ENCODE measurements around the gene WNK2. TPM values are rescaled to one million over a fixed set of nuclear protein-coding genes. Genes with fewer than 3 reads are reported as not detected.

Gene WNK2
- total RNA-seq, 2 experiments from 2014 or later = 0.05 TPM; not detected in 1

- Mint-ChIP-seq H3K27ac (no peak overlapping the region), H3K4me1 (peaks cover 5% of the 10 kb centered on the region), H3K4me3 (no peak overlapping the region), H3K27me3 (no peaks in the 10 kb centered on the region), H3K9me3 (peaks cover 6% of the 10 kb centered on the region), H3K36me3 (ENCODE audit: low read depth) (no peaks in the 10 kb centered on the region)
- DNase-seq = no peak
- POLR2A ChIA-PET = no interaction called here
- CTCF ChIA-PET = no interaction called here
Observed at GRCh38 chr9:93203718-93204469, 20.0 kb downstream of the WNK2 start.

GRCh38 chr9:93204470-93205043 is 20.6 kb downstream of the WNK2 start:
- H3K9me3 Mint-ChIP-seq = peaks cover 7% of the 10 kb centered on the region
- ChIA-PET POLR2A (no interaction called here), CTCF (no interaction called here)
- H3K4me3 Mint-ChIP-seq = no peak overlapping the region
- no peaks in the 10 kb centered on the region for H3K36me3 Mint-ChIP-seq (ENCODE audit: low read depth)
- peaks cover 5% of the 10 kb centered on the region for H3K4me1 Mint-ChIP-seq
- H3K27me3 Mint-ChIP-seq = no peaks in the 10 kb centered on the region
- no peak for DNase-seq
- no peak overlapping the region for H3K27ac Mint-ChIP-seq

DNA sequence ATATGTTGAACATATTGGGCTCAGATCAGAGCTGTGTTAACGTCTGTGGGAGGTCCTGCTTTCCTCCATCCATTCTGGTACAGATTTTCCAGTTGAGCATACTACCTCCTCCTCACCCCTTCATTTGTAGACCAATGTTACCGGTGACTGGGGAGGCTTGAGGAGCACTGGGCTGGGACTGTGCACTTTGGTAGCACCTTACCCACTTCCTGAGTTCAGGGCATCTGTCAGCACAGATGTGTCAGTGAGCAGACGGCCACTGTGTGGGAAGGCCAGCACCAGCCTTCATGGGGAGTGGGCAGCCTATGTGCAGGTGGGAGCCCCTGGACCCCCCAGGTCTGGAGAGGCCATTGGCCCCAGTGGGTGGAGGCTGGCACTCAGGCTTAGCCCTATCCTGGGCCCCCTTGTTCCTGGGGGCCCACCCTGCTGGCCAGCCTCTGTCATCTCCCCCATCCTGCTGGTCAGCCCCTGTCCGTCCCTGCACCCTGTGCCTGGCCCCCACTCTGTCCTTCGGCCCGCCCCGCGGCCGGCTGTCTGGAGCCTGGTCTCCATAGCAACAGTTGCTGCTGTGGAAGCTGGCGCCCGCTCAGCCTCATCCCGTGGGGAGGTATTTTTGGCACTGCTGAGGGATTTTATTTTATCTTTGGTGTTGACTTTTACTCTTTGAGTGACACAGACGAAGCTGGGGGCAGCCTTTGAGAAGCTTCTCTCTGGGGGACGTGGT is 21.3 kb downstream of the WNK2 start:
- DNase-seq = no peak
- H3K4me1 Mint-ChIP-seq = peaks cover 5% of the 10 kb centered on the region
- H3K36me3 Mint-ChIP-seq (ENCODE audit: low read depth) = no peaks in the 10 kb centered on the region
- peaks cover 7% of the 10 kb centered on the region for H3K9me3 Mint-ChIP-seq
- H3K4me3 Mint-ChIP-seq = no peak overlapping the region
- POLR2A ChIA-PET = no interaction called here
- CTCF ChIA-PET = no interaction called here
- no peaks in the 10 kb centered on the region for H3K27me3 Mint-ChIP-seq
- H3K27ac Mint-ChIP-seq = no peak overlapping the region

GRCh38 chr9:93205896-93206575 is 22.1 kb downstream of the WNK2 start:
- Mint-ChIP-seq H3K4me1 (peaks cover 5% of the 10 kb centered on the region), H3K36me3 (ENCODE audit: low read depth) (no peaks in the 10 kb centered on the region), H3K9me3 (peaks cover 7% of the 10 kb centered on the region), H3K27me3 (no peaks in the 10 kb centered on the region), H3K4me3 (no peak overlapping the region), H3K27ac (no peak overlapping the region)
- no peak for DNase-seq
- ChIA-PET POLR2A (no interaction called here), CTCF (no interaction called here)

DNA sequence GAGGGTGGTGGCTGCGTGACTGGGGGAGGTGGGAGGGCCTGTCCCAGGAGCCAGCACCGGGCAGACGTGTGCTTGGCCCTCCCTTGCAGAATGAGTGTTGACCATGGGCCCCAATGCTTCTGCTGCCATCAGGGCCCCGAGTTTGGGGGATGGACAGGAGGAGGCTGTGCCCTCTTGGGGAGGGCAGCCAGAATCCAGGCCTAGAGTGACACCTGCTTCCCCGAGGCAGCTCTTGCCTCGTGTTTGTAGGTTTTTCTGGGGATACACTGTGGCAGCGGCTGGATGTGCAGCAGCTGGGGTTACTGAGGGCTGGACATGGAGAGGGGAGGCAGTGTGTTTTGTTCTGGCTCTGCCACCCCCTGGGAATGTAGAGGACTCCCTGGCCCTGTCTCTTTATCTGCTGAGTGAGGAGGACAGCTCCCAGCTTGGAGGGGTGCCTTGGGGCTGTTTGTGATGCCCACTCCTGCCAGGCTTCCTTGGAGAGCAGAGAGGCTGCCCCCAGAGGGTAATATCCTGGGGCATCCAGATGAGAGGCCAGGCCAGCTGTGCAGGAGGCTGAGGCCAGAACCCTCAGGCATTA is 22.7 kb downstream of the WNK2 start:
- no peak overlapping the region for H3K27ac Mint-ChIP-seq
- ChIA-PET POLR2A (no interaction called here), CTCF (no interaction called here)
- H3K9me3 Mint-ChIP-seq = peaks cover 7% of the 10 kb centered on the region
- no peaks in the 10 kb centered on the region for H3K27me3 Mint-ChIP-seq
- H3K4me3 Mint-ChIP-seq = no peak overlapping the region
- no peak for DNase-seq
- no peaks in the 10 kb centered on the region for H3K36me3 Mint-ChIP-seq (ENCODE audit: low read depth)
- peaks cover 5% of the 10 kb centered on the region for H3K4me1 Mint-ChIP-seq

DNA sequence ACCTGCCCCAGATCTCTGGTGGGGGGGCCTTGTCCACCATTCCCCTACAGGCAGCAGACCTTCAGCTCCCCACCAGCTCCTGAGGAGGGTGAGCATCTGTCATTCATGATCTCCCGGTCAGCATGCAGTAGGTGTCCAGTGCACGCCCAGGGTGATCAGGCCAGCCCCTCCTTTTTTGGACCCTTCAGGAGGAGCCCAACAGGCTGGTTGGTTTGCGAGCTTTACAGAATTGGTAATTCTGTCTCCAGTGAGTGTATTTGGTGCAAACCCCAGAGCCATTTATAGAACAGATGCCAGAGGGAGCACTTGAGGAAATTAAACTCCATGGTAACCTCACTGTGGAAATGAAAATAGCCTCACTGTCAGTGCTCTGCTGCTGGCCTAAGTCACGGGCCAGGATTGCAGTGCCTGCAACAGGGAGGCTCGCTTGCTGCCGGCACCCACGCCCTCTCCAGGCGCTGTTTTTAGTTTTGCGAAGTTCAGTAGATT is 23.4 kb downstream of the WNK2 start:
- ChIA-PET CTCF (no interaction called here), POLR2A (no interaction called here)
- H3K27me3 Mint-ChIP-seq = no peaks in the 10 kb centered on the region
- no peak for DNase-seq
- no peak overlapping the region for H3K4me3 Mint-ChIP-seq
- H3K4me1 Mint-ChIP-seq = peaks cover 5% of the 10 kb centered on the region
- H3K36me3 Mint-ChIP-seq (ENCODE audit: low read depth) = no peaks in the 10 kb centered on the region
- H3K9me3 Mint-ChIP-seq = peaks cover 7% of the 10 kb centered on the region
- H3K27ac Mint-ChIP-seq = no peak overlapping the region

DNA sequence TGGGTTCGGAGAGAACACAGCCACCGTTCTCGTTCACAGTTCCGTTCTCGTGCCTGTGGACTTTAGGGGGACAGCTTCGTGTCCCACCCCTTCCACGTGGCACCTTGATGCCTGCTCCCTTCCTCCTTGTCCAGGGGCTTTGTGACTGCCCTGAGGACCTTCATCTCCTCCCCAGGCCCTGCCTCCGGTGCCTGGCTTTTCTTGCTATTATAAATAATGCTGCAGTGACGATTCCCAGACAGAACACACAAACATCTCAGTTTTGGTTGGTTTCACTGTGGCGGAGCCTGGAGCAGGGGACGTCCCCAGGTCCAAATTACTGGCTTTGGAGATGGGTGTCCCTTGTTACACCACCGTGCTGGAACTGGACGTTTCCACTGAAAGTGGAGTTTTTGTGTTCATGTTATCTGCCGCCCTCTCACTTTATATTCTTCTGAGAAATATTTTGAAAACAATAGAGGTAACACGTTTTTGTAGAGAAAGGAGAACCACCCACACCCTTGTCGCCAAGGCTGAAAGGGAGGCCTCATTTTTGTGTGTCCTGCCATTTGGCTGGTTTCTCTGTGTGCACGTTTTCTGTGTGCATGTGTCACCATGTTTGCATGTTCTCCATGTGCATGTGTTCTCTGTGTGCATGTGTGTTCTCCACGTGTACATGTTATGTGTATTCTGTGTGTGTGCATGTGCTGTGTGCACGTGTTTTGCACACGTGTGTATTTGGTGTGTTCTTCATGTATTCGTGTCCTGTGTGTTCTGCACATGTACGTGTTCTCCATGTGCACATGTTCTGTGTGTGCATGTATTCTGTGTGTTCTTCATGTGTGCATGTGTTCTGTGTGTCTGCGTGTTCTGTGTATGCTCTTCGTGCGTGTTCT is 24.2 kb downstream of the WNK2 start:
- H3K9me3 Mint-ChIP-seq = peaks cover 7% of the 10 kb centered on the region
- peaks cover 5% of the 10 kb centered on the region for H3K4me1 Mint-ChIP-seq
- POLR2A ChIA-PET = no interaction called here
- peaks cover 3% of the 10 kb centered on the region for H3K27me3 Mint-ChIP-seq
- no peaks in the 10 kb centered on the region for H3K36me3 Mint-ChIP-seq (ENCODE audit: low read depth)
- CTCF ChIA-PET = no interaction called here
- H3K4me3 Mint-ChIP-seq = no peak overlapping the region
- no peak for DNase-seq
- no peak overlapping the region for H3K27ac Mint-ChIP-seq

DNA sequence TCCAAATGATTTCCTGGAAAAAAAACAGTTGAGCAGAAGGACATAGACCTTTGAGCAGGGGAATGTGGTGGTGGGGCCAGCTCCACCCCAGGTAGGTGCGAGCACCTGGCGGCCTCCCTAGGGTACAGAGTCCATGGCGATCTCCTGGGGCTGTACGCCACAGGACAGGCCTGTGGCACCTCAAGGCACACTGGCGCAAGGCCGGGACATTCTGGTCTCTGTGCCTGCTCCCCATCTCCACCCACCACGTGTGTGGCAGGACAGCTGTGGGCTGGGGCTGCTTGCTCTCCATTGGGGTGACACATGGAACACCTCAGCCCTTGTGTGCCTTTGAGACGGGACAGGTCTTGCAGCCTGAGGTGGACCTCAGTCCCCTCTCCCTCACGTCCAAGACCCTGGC is 25.2 kb downstream of the WNK2 start:
- H3K27me3 Mint-ChIP-seq = peaks cover 3% of the 10 kb centered on the region
- POLR2A ChIA-PET = no interaction called here

DNA sequence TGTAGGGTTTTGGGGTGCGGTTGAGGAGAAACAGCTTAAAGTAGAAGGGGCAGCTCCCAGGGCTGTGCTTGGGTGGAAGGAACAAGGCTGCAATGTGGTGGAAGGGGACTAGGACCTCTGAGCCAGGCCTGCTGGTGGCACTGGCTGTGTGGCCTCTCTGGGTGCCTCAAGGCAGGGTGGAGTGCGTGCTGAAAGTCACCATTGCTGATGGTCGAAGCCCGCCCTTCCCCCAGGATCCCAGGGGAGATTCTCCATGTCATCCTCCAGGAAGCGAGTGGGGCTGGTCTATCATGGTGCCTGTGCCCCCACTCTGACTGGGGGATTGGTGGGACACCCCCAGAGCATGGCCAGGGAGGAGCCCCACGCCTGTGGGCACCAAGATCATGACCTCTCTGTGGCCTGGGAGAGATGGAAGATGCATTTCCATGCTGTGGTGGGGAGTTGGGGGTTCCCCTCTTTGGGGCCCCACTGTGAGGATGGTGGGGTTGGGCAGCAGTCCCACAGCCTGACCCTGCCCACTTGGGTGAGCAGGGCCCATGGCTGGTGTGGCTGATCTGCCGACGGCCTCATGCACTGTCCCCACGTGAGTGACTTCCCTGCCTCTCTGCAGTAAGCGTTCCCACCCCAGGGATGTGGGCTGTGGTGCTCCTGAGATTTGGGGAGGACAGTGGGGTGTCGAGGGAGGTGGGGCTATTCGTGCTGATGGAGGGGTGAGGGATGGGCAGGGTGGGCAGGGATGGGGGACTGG is 25.8 kb downstream of the WNK2 start:
- H3K27ac Mint-ChIP-seq = no peak overlapping the region
- H3K4me1 Mint-ChIP-seq = peaks cover 2% of the 10 kb centered on the region
- H3K4me3 Mint-ChIP-seq = no peak overlapping the region
- peaks cover 7% of the 10 kb centered on the region for H3K9me3 Mint-ChIP-seq
- no peak for DNase-seq
- ChIA-PET CTCF (no interaction called here), POLR2A (no interaction called here)
- no peaks in the 10 kb centered on the region for H3K36me3 Mint-ChIP-seq (ENCODE audit: low read depth)
- H3K27me3 Mint-ChIP-seq = peaks cover 3% of the 10 kb centered on the region

More for the DNA sequence above, 25.2 kb downstream of the WNK2 start:
- H3K9me3 Mint-ChIP-seq = peaks cover 7% of the 10 kb centered on the region
- no peaks in the 10 kb centered on the region for H3K36me3 Mint-ChIP-seq (ENCODE audit: low read depth)
- no peak overlapping the region for H3K27ac Mint-ChIP-seq
- no peak overlapping the region for H3K4me3 Mint-ChIP-seq
- H3K4me1 Mint-ChIP-seq = peaks cover 5% of the 10 kb centered on the region
- DNase-seq = no peak
- CTCF ChIA-PET = no interaction called here

DNA sequence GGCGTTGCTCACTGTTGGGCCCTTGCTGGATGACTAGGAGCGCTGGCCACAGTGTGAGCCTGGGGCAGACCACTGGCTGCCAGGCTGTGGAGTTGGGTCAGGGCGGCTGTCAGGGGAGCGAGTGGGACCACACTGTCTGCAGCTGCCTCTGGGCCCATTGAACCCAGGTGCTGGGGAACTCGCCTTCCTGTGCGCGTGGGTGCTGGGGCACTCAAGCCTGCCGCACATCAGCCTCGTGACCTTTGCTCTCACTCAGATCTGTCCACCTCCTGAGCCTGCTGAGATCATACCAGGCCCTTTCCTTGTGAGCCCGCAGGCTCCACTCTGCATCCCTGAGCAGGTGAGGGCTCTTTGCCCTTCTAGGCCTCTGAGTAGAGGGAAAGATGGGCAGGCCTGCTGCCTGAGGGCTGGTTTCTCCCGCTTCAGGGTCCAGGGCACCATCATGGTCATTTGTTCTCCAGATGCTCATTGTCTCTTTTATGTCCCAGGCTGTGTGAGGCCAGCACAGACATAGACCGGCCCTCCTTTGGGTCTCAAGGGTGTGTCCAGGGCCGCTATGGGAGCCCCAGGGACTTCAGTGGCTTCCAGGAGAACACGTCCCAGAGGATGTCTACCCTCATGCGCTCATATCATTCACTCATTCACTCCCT is 26.5 kb downstream of the WNK2 start:
- H3K27ac Mint-ChIP-seq = no peak overlapping the region
- peaks cover 8% of the 10 kb centered on the region for H3K9me3 Mint-ChIP-seq
- H3K4me3 Mint-ChIP-seq = no peak overlapping the region
- H3K27me3 Mint-ChIP-seq = peaks cover 5% of the 10 kb centered on the region
- POLR2A ChIA-PET = no interaction called here
- H3K36me3 Mint-ChIP-seq (ENCODE audit: low read depth) = no peaks in the 10 kb centered on the region
- DNase-seq = no peak
- CTCF ChIA-PET = no interaction called here
- no peaks in the 10 kb centered on the region for H3K4me1 Mint-ChIP-seq

GRCh38 chr9:93210974-93211653 is 27.2 kb downstream of the WNK2 start:
- DNase-seq = no peak
- POLR2A ChIA-PET = no interaction called here
- Mint-ChIP-seq H3K4me1 (no peaks in the 10 kb centered on the region), H3K27me3 (peaks cover 6% of the 10 kb centered on the region), H3K36me3 (ENCODE audit: low read depth) (no peaks in the 10 kb centered on the region), H3K27ac (no peak overlapping the region), H3K4me3 (no peak overlapping the region), H3K9me3 (peaks cover 9% of the 10 kb centered on the region)
- CTCF ChIA-PET = no interaction called here

Measured in activated CD4-positive, alpha-beta memory T cell treated with anti-CD3 and anti-CD28 coated beads, Interleukin-2, amount 10 ng/mL, durations not matched to agents 7 days and 5 days (primary cell).